K562 (cell line): ENCODE measurements around the gene TMEM39B. TPM values are rescaled to one million over a fixed set of nuclear protein-coding genes. Genes with fewer than 3 reads are reported as not detected.

Experiments used
- ATAC-seq: fragments of 200-7000 bp; cut with Tn5 transposase; 3 replicates; pipeline ENCODE4 v1.9.1; 2020; ENCODE audit warnings: moderate library complexity
- BruUV-seq: library from RNA; stranded (reverse); fragments of 400-500 nt; replicated peaks from 2 replicates; lab custom pipeline; 2021; lab: Mats Ljungman, UMichigan
- CTCF ChIA-PET: fragments of 300-600 bp; formaldehyde crosslinking; extraction: SDS; loops from one replicate; lab custom pipeline; 2021; ENCODE audit warnings: low intra/inter-chr PET ratio; lab: Yijun Ruan, JAX
- POLR2A ChIA-PET: fragments of 300-600, 350-650 bp; sonication (Branson Sonifier 250); formaldehyde crosslinking; extraction: SDS; loops from one replicate; lab custom pipeline; 2021; ENCODE audit warnings: antibody characterized with exemption, inconsistent platforms; lab: Yijun Ruan, JAX
- DNase-seq, 4 experiments: peaks; one replicate each; pipeline versions ENCODE4 v3.0.0 to v3.0.0-alpha.2; 2011 to 2018; ENCODE audit warnings: low spot score in 3 of 4, mixed read lengths in 3 of 4; ENCODE audit errors: extremely low read depth in 1 of 4
- FAIRE-seq: peaks from 2 replicates; lab custom pipeline; 2011; peaks lifted over from hg19 to GRCh38; lab: Jason Lieb, UNC
- H2AFZ ChIP-seq: 2 replicates; pipeline ENCODE4 v1.6.0; 2011; ENCODE audit warnings: low read depth, low read length, control low read depth, inconsistent platforms
- H3K27ac ChIP-seq: fragments of 200-600 bp; 3 replicates; pipeline ENCODE4 v1.8.0; 2011; ENCODE audit warnings: low read depth, mild to moderate bottlenecking, control low read depth, inconsistent platforms, low read length, moderate library complexity, mixed read lengths; ENCODE audit errors: extremely low read depth
- H3K27me3 ChIP-seq, 2 experiments: fragments of 300-600 bp in 1 of 2; 2 replicates in 1 of 2; 3 replicates in 1 of 2; pipeline versions ENCODE4 v1.6.0 to v1.8.0; 2011; ENCODE audit warnings: inconsistent platforms in 2 of 2, low read length in 2 of 2, mild to moderate bottlenecking in 1 of 2, mixed read lengths in 1 of 2, moderate library complexity in 1 of 2; ENCODE audit not compliant: control insufficient read depth in 2 of 2, insufficient read depth in 2 of 2
- H3K36me3 ChIP-seq: fragments of 300-600 bp; 3 replicates; pipeline ENCODE4 v1.8.0; 2011; ENCODE audit warnings: mild to moderate bottlenecking, low read length, inconsistent platforms; ENCODE audit not compliant: control insufficient read depth, insufficient read depth
- H3K4me1 ChIP-seq, 2 experiments: fragments of 200-600 bp in 1 of 2; replicated peaks in 1 of 2; 2 replicates in 1 of 2; 3 replicates in 1 of 2; pipeline versions ENCODE4 v1.5.1 to v1.8.0; 2011; ENCODE audit warnings: inconsistent platforms in 2 of 2, low read length in 2 of 2, mild to moderate bottlenecking in 1 of 2, mixed read lengths in 1 of 2, moderate library complexity in 1 of 2; ENCODE audit not compliant: control insufficient read depth in 2 of 2, insufficient read depth in 2 of 2
- H3K4me2 ChIP-seq: 2 replicates; pipeline ENCODE4 v1.6.1; 2011; ENCODE audit warnings: low read length, control low read depth, inconsistent platforms, mixed read lengths; ENCODE audit not compliant: insufficient read depth
- H3K4me3 ChIP-seq: fragments of 200-600 bp; sonication (generic), shearing (Covaris generic); 2 replicates; pipeline ENCODE4 v1.5.1; 2016; ENCODE audit warnings: control low read depth, inconsistent platforms
- H3K79me2 ChIP-seq: fragments of 200-600 bp; 3 replicates; pipeline ENCODE4 v1.8.0; 2011; ENCODE audit warnings: low read length, inconsistent platforms; ENCODE audit not compliant: control insufficient read depth, insufficient read depth
- H3K9ac ChIP-seq, 2 experiments: 2 replicates each; pipeline versions ENCODE4 v1.6.0 to v1.6.1; 2011; ENCODE audit warnings: low read depth in 2 of 2, low read length in 2 of 2, control low read depth in 1 of 2, inconsistent platforms in 1 of 2, mild to moderate bottlenecking in 1 of 2, mixed read lengths in 1 of 2; ENCODE audit not compliant: insufficient read depth in 1 of 2
- H3K9me1 ChIP-seq: one replicate; pipeline ENCODE4 v1.6.0; 2011; ENCODE audit warnings: inconsistent platforms, mild to moderate bottlenecking, low read length, moderate library complexity; ENCODE audit not compliant: control insufficient read depth, insufficient read depth
- H3K9me3 ChIP-seq: replicated peaks from 2 replicates; pipeline ENCODE4 v1.5.1; 2011; ENCODE audit warnings: low read depth, low read length, inconsistent platforms; ENCODE audit not compliant: control insufficient read depth, insufficient read depth
- H4K20me1 ChIP-seq: replicated peaks from 2 replicates; pipeline ENCODE4 v1.6.1; 2011; ENCODE audit warnings: low read length, inconsistent platforms, mixed read lengths; ENCODE audit not compliant: control insufficient read depth, insufficient read depth
- CBX3 ChIP-seq, 2 experiments: IDR thresholded peaks; 1 replicate in 1 of 2; 2 replicates in 1 of 2; pipeline ENCODE4 v1.6.1; 2012; ENCODE audit warnings: inconsistent platforms in 2 of 2, low read length in 2 of 2, borderline replicate concordance in 1 of 2, control low read depth in 1 of 2
- DACH1 ChIP-seq: fragments of 450-650 bp; IDR thresholded peaks from 2 replicates; pipeline ENCODE4 v1.6.1; 2018; ENCODE audit not compliant: partially characterized antibody
- IRF1 ChIP-seq: sonication (generic); formaldehyde crosslinking; IDR thresholded peaks from 2 replicates; pipeline ENCODE4 v1.8.0; 2022; ENCODE audit warnings: missing genetic modification reagents, mild to moderate bottlenecking, borderline replicate concordance
- MTA2 ChIP-seq: fragments of 450-650 bp; IDR thresholded peaks from 2 replicates; pipeline ENCODE4 v1.6.1; 2016; ENCODE audit warnings: low read depth
- NFXL1 ChIP-seq: fragments of 450-650 bp; formaldehyde crosslinking; IDR thresholded peaks from 2 replicates; pipeline ENCODE4 v1.4.0; 2021; ENCODE audit warnings: mild to moderate bottlenecking
- PHF21A ChIP-seq: fragments of 450-650 bp; IDR thresholded peaks from 2 replicates; pipeline ENCODE4 v1.6.1; 2017; ENCODE audit warnings: low read depth, borderline replicate concordance
- RAD51 ChIP-seq: fragments of 450-650 bp; IDR thresholded peaks from 2 replicates; pipeline ENCODE4 v1.7.1; 2016; ENCODE audit warnings: low read depth, mild to moderate bottlenecking, borderline replicate concordance
- SMARCA5 ChIP-seq: fragments of 450-650 bp; IDR thresholded peaks from 2 replicates; pipeline ENCODE4 v1.6.1; 2016
- SUPT5H ChIP-seq: fragments of 450-650 bp; IDR thresholded peaks from 2 replicates; pipeline ENCODE4 v1.6.1; 2016
- THRB ChIP-seq: fragments of 450-650 bp; formaldehyde crosslinking; conservative IDR thresholded peaks from 2 replicates; pipeline ENCODE4 v1.4.0; 2022; ENCODE audit warnings: mild to moderate bottlenecking, missing genetic modification characterization
- UBTF ChIP-seq, 2 experiments: IDR thresholded peaks; 2 replicates each; pipeline ENCODE4 v1.6.1; 2012; ENCODE audit warnings: improper control_type of control experiment in 2 of 2, low read depth in 2 of 2, low read length in 2 of 2, borderline replicate concordance in 1 of 2
- ZBTB34 ChIP-seq: fragments of 250-450 bp; sonication (Bioruptor Pico); IDR thresholded peaks from 2 replicates; pipeline ENCODE4 v1.8.0; 2021; ENCODE audit warnings: mild to moderate bottlenecking, moderate library complexity
- ZNF165 ChIP-seq: fragments of 250-450 bp; sonication (Bioruptor Pico); IDR thresholded peaks from 2 replicates; pipeline ENCODE4 v1.4.0; 2020; ENCODE audit warnings: borderline replicate concordance
- ZNF174 ChIP-seq: fragments of 250-450 bp; sonication (Bioruptor Pico); IDR thresholded peaks from 2 replicates; pipeline ENCODE4 v1.4.0; 2020; ENCODE audit warnings: mild to moderate bottlenecking
- ZNF175 ChIP-seq: fragments of 200-800 bp; sonication (Bioruptor generic); IDR thresholded peaks from 2 replicates; pipeline ENCODE4 v1.6.1; 2016; ENCODE audit warnings: low read depth, mild to moderate bottlenecking, missing genetic modification characterization, missing compliant biosample characterization
- ZNF655 ChIP-seq: fragments of 250-450 bp; sonication (Bioruptor Pico); IDR thresholded peaks from 2 replicates; pipeline ENCODE4 v1.5.0; 2021
- ZNF77 ChIP-seq: fragments of 250-450 bp; sonication (Bioruptor Pico); IDR thresholded peaks from 2 replicates; pipeline ENCODE4 v1.5.0; 2020
- WGBS: fragments of 100-300 bp; shearing (Covaris generic); methylation state at CpG from one replicate; pipeline ENCODE4 v1.1.6; 2016; ENCODE audit warnings: low coverage, mixed read lengths; ENCODE audit not compliant: insufficient coverage; ENCODE audit errors: missing lambda C conversion rate; 5-methylcytosine and 5-hydroxymethylcytosine counted together
- in situ Hi-C: fragments of 300-500 bp; cut with MboI; formaldehyde crosslinking; loops from 4 replicates; pipeline ENCODE4 v1.15.0; 2018; ENCODE audit warnings: inconsistent platforms, mixed read lengths
- intact Hi-C: fragments of 100-400 bp; cut with micrococcal nuclease; formaldehyde crosslinking; loops from 2 replicates; pipeline ENCODE4 v1.14.2; 2022
- polyA plus RNA-seq, 8 experiments: library from polyadenylated mRNA; depleted of rRNA in 4 of 8; stranded (reverse) in 5 of 8; unstranded in 3 of 8; fragments of >200 nt; fragmentation: Nextera tagmentation in 2 of 8; fragmentation: Illumina TruSeq in 1 of 8; extraction: Ambion mirVana in 2 of 8; extraction: Trizol in 1 of 8; gene quantifications; 2 replicates each; pipeline versions ENCODE4 v1.2.1 to v1.2.3, GENCODE V29; 2011 to 2014; ENCODE audit warnings: inconsistent platforms in 1 of 8, missing spikeins in 1 of 8
- total RNA-seq, 7 experiments: library from RNA; depleted of rRNA in 6 of 7; stranded (reverse); fragments of >200 nt in 6 of 7; fragmentation: Illumina TruSeq in 2 of 7; extraction: Trizol in 2 of 7; gene quantifications; 2 replicates each; pipeline versions ENCODE4 v1.2.1 to v1.2.3, GENCODE V29; 2011 to 2021; ENCODE audit warnings: low replicate concordance in 1 of 7

The TMEM39B gene
- total and polyA plus RNA-seq, 9 of the 15 experiments (the other 6 are each of a cell fraction or from before 2014, with no cell fraction given), result 0.92 to 28.5 (median 9.7) TPM

GRCh38 chr1:32082022-32082421 is 9.3 kb downstream of the TMEM39B start:
- DNase-seq (no peak), FAIRE-seq (no peak), ATAC-seq (no peak)
- no peaks in the 10 kb centered on the region for H3K9me3 ChIP-seq
- no peak overlapping the region for H3K4me2 ChIP-seq
- intact Hi-C loops (no loop called here), in situ Hi-C loops (no loop called here)
- no peak overlapping the region for H3K9ac ChIP-seq
- peaks cover 51% of the 10 kb centered on the region for H3K36me3 ChIP-seq
- H3K79me2 ChIP-seq, result no peaks in the 10 kb centered on the region
- H3K27ac ChIP-seq, result no peak overlapping the region
- H3K4me1 ChIP-seq, result no peaks in the 10 kb centered on the region
- no peaks in the 10 kb centered on the region for H3K27me3 ChIP-seq
- POLR2A ChIA-PET, result interaction anchor here (0.7 to 1.8 kb wide), 5 partner anchors 9 to 79 kb away, joined by 3 to 8 read pairs (median 4); partner anchors contain the start of gene TMEM39B
- H4K20me1 ChIP-seq, result no peaks in the 10 kb centered on the region
- CTCF ChIA-PET, result no interaction called here
- WGBS, result 71% methylated on average over 1 of the region's 1 CpG
- BruUV-seq, result no TSS peak
- H3K9me1 ChIP-seq, result peaks cover 3% of the 10 kb centered on the region
- H3K4me3 ChIP-seq, result no peak overlapping the region
- no peak overlapping the region for H2AFZ ChIP-seq
- no peak for TF ChIP-seq ZNF165
- no peak for TF ChIP-seq SMARCA5
- no peak for TF ChIP-seq ZNF174 (CRISPR knock-in tag)
- TF ChIP-seq MTA2, result no peak
- no peak for TF ChIP-seq ZBTB34 (CRISPR knock-in tag)
- no peak for TF ChIP-seq ZNF655
- no peak for TF ChIP-seq SUPT5H
- no peak for TF ChIP-seq UBTF (IDR thresholded peaks at IDR 0.05; ENCODE audit: borderline replicate concordance in 1 of 2, low read depth in 2 of 2, low read length in 2 of 2)
- TF ChIP-seq PHF21A, result no peak
- no peak for TF ChIP-seq ZNF175
- no peak for TF ChIP-seq THRB (CRISPR knock-in tag)
- no peak for TF ChIP-seq ZNF77 (CRISPR knock-in tag)
- no peak for TF ChIP-seq CBX3 (IDR thresholded peaks at IDR 0.05; ENCODE audit: borderline replicate concordance in 1 of 2, low read length in 2 of 2)
- no peak for TF ChIP-seq NFXL1 (CRISPR knock-in tag)
- TF ChIP-seq DACH1, result no peak
- TF ChIP-seq RAD51, result no peak
- no peak for TF ChIP-seq IRF1 (CRISPR knock-in tag)
